GM21447 (cell line): Measurements from ENCODE around the gene ARF3.
A peak's percentile ranks its signal among the peaks of the same experiment; 100 is the strongest.

ENCODE experiments used
- ATAC-seq: cut with Tn5 transposase; IDR thresholded peaks from one replicate; pipeline ENCODE4 v1.9.1; 2021; ENCODE audit not compliant: unreplicated experiment

ARF3 gene

GRCh38 chr12:48967991-48968390 lies 10.7 kb upstream of the ARF3 start:
- ATAC-seq, result no peak

DNA sequence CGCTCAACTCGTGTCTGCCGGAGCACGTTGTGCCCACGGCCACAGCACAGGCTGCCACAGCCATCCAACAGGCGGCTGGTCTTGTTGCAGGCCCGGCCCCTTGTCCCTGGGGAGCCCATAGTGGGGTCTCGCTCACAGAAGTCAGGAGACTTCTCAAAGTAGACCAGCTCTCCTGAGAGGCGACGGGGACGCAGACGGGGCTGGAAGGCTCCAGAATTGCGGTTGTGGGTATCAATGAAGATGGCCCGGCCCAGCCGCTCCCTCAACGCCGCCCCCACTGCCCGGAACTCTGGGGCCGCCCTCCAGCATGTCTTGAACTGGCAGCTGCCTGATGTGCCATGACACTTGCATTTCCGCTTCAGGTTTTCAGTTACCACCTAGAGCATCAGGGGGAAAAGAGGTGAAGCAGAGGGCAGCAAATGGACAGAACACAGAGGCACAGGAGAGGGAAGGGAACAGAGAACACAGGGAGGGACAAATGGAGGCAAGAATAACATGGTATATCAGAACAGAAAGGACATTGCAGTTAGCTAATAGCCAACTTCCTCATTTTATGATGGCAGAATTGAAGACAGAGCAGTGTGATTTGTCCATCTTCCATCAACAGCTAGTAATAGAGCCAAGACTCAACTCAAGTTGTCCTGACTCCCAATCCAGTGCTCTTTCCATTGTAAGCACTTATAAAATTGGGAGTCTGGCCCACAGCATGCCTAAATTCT lies 9.0 kb upstream of the ARF3 start:
- ATAC-seq, result no peak

GRCh38 chr12:48965298-48965838 lies 8.1 kb upstream of the ARF3 start:
- ATAC-seq, result no peak

DNA sequence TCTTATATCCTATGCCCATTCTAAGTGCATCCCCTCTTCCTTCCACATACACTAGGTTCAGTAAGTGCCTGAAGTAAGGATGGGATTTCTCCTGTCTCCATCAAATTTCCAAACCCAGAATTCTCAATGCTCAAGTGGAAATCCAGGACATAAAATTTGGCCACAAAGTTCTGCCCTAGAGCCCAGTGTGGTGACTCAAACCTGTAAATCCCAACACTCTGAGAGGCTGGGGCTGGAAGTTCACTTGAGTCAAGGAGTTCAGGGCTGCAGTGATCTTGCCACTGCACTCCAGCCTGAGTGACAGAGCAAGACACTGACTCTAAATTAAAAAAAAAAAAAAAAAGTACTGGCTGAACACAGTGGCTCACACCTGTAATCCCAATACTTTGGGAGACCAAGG lies 4.5 kb upstream of the ARF3 start:
- ATAC-seq, result no peak

DNA sequence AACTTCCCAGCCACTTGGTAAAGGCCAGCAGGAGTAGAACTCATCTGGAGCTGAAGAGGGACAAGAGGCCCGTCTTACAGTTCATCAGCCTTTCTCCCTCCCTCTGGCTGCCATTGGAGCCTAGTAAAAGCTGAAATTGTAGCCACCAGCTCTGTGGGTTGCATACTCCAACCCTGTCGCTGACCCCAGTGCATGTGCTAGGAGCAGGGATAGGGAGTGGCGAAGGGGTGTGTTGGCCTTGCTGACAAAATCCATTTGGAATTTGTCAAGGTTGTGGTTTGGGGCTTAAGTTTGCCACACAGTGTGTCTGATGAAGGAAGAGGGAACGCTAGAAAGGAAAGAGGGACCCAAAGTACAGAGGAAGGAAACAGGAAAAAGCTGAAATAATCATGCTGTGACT lies 4.0 kb upstream of the ARF3 start:
- ATAC-seq, result no peak

DNA sequence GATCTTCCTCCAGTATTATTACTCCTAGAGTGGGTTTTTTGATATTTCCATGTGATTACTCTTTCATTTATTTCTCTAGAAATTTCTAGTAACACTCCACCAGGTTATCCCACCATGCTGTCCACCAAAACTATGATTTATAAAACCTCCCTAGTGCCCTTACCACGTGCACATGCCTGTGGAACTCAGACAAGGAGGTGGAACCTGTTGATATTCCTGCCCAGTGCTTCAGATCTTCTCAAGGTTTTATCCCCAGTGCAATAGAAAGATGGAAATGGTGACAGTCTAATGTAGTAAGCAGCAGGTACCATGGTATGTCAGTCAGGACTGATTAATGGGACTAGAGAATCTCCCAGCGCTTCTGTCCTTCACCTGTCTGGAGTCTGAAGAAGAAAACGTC lies 3.5 kb upstream of the ARF3 start:
- no peak for ATAC-seq

DNA sequence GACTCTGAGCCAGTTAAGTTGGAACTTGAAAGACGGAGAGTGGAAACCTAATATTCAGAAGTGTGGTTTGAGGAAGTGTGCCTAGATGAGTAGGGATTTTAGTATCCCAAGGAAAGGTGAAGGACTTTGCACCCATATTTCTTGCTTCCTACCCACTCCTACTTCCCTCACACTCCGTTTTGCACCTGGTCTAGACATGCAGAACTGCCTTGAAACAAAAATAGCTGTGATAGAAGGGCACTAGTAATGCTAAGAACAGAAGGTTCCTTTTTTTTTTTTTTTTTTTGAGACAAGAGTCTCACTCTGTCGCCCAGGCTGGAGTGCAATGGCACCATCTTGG lies 732 bp upstream of the ARF3 start:
- no peak for ATAC-seq

DNA sequence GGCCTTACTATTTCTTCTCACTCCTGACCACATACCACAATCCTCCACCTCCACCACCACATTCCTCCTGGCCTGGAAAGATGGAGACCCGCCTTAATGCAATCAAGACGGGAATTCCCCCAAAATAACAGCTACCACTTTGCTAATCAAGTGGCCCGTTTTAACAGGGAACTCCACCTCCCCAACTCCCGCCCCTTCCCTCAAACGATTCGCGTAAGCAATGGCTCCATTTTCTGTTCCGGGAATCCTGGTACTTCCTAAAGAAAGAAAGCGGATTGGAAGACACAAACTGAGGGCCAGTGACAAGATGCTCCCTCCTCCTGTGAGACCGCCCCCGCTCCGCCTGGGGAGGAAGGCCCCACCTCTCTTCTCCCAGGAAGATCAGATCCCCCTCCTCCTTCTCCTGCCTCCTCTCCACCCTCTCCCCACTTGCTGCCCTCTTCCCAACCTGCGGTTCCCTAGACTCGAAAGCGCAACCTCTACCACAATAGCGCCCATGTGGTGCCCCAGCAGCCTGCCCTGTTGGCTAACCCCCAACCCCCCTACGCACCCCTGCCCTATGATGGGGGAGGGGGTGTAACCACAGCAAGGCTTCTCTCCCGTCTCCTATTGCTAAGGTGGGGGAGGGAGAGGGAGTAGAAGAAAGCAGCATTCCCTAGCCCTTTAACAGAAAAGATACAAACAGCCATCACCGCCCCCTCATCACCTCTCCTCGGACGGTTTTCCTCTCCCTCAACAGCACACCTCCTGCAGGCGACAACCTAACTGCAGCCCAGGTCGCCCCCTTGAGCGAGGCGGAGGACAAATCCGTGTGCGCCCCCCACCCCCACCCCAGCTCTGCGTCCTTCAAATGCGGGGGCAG lies 777 bp downstream of the ARF3 start:
- ATAC-seq, result peak; percentile 30

DNA sequence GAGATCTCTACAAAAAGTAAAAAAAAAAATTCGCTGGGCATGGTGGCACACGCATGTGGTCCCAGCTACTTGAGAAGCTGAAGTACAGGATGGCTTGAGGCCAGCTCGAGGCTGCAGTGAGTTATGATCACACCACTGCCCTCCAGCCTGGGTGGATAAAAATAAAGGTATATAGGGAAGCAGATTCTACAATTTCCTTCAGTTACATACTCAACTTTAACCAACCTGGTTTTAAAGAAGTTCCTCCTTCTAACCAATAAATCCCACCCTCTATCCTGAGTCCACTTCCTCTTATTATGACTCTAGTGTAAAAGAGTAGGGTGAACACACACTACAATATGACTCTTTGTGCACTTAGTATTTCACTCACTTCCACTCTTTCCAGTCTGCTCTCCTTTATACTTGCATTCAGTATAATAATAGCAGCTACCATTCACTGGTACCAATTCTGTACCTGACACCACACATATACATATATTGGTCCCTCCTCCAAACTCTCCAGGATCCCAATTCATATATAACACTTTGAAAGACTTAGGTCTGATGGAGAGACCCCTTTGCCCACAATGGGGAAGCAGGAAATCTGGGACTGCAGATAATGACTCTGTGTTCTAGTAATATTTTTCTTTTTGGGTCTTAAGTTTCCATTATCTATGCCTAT lies 2.3 kb downstream of the ARF3 start:
- no peak for ATAC-seq

- ATAC-seq, result no peak
These were observed 3.2 kb downstream of the ARF3 start for GRCh38 chr12:48954061-48954460.

GRCh38 chr12:48952691-48953090 lies 4.6 kb downstream of the ARF3 start:
- no peak for ATAC-seq

GRCh38 chr12:48947727-48948126 lies 9.6 kb downstream of the ARF3 start:
- ATAC-seq, result no peak

DNA sequence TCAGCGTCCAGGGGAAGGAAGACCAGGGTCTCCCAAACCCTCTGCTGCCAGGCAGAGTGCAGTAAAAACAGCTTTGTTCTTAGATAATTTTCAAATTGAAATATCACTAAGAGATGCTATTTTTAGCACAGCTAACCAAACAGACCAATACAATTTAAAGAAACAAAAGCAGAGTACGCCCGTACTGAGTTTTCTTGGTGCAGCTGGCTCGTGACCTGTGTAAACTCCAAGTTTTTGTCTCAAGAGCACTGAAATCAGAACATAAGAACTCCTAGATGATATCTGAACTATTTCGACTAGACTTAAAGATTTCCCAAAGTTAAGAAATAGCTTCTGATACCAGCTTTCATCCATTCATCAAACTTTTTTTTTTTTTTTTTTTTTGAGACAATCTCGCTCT lies 10.3 kb downstream of the ARF3 start:
- no peak for ATAC-seq

- ATAC-seq, result no peak
These were observed 11.1 kb downstream of the ARF3 start for GRCh38 chr12:48946205-48946604.

DNA sequence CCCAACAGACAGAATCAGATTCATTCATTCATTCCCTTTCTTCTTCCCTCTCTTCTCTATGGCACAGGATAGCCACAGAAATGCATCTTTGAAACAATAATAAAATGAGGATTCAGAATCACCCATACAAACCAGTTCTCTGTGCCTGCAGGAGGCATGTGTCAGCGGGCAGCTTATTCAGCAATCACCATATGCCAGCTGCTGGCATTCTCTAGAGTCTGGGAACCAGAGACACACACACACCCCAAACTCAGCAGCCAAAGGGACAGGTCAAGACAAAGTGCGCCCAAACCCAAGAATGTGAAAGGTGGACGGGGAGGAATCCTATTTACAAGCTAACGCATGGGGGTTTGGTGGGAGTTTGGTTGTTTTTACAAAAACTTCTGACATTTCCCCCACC lies 14.1 kb downstream of the ARF3 start:
- no peak for ATAC-seq

GRCh38 chr12:48940181-48940580 lies 17.1 kb downstream of the ARF3 start:
- no peak for ATAC-seq

GRCh38 chr12:48938805-48939204 lies 18.5 kb downstream of the ARF3 start:
- no peak for ATAC-seq

GRCh38 chr12:48937170-48937569 lies 20.1 kb downstream of the ARF3 start:
- ATAC-seq, result no peak

DNA sequence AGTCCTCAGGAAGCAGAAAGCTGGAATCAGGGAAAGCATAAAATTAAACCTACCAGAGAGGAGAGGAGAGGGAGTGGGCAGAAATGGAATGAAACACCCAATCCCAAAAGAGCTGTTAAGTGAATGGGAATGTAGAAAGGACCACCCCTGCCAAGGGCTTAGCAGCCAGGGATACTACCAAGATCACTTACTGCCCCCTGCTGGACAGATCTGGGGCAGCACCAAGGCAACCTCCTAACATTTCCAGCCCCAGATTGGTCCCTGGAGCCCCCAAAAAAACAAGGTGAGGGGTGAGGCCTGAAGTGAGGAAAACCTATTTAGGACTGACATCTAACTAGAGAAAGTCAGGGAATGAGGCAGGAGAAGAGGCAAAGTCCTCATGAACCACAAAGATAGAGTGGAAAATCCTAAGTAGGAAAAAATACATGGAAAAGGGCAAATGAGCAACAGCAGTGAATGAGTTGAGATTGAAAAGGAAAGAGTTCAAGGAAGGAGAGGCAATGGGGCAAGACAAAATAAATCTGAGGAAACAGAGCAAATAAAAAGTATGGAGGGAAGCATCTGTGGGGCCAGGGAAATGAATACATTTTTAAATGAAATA lies 20.8 kb downstream of the ARF3 start:
- no peak for ATAC-seq

GRCh38 chr12:48934312-48934706 lies 23.0 kb downstream of the ARF3 start:
- no peak for ATAC-seq

DNA sequence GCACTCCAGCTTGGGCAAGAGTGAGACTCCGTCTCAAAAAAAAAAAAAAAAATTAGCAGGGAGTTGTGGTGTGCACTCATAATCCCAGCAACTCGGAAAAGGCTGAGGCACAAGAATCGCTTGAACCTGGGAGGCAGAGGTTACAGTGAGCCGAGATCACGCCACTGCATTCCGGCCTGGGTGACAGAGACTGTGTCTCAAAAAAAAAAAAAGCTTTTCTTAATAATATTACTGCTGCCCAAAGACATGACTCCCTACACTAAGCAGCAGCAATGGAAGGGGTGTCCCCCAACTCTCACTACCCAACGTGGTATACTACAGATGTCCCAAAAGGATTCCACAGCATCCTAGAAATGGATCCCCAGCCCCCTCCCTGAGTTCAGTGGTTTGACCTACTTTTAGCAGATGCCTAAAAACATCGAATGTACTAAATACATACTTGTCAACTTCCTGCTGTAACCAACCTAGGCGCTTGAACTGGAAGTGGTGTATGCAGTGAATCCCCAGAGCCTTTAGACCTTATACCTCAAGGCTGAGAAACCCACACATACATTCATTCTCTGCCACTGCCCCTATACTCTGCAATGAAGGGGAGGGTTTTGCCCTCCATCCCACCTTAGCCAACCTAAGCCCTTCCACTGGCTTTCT lies 23.5 kb downstream of the ARF3 start:
- no peak for ATAC-seq
